K562 (cell line): ENCODE results near the gene MPRIP. TPM values are rescaled to one million over a fixed set of nuclear protein-coding genes. Genes with fewer than 3 reads are reported as not detected.

Experiments used
- ATAC-seq: fragments of 200-7000 bp; cut with Tn5 transposase; 3 replicates; pipeline ENCODE4 v1.9.1; 2020; ENCODE audit warnings: moderate library complexity
- BruUV-seq: library from RNA; stranded (reverse); fragments of 400-500 nt; replicated peaks from 2 replicates; lab custom pipeline; 2021; lab: Mats Ljungman, UMichigan
- CTCF ChIA-PET: fragments of 300-600 bp; formaldehyde crosslinking; extraction: SDS; loops from one replicate; lab custom pipeline; 2021; ENCODE audit warnings: low intra/inter-chr PET ratio; lab: Yijun Ruan, JAX
- POLR2A ChIA-PET: fragments of 300-600, 350-650 bp; sonication (Branson Sonifier 250); formaldehyde crosslinking; extraction: SDS; loops from one replicate; lab custom pipeline; 2021; ENCODE audit warnings: antibody characterized with exemption, inconsistent platforms; lab: Yijun Ruan, JAX
- DNase-seq, 4 experiments: peaks; one replicate each; pipeline versions ENCODE4 v3.0.0 to v3.0.0-alpha.2; 2011 to 2018; ENCODE audit warnings: low spot score in 3 of 4, mixed read lengths in 3 of 4; ENCODE audit errors: extremely low read depth in 1 of 4
- FAIRE-seq: peaks from 2 replicates; lab custom pipeline; 2011; peaks lifted over from hg19 to GRCh38; lab: Jason Lieb, UNC
- H2AFZ ChIP-seq: 2 replicates; pipeline ENCODE4 v1.6.0; 2011; ENCODE audit warnings: low read depth, low read length, control low read depth, inconsistent platforms
- H3K27ac ChIP-seq: fragments of 200-600 bp; 3 replicates; pipeline ENCODE4 v1.8.0; 2011; ENCODE audit warnings: low read depth, mild to moderate bottlenecking, control low read depth, inconsistent platforms, low read length, moderate library complexity, mixed read lengths; ENCODE audit errors: extremely low read depth
- H3K27me3 ChIP-seq, 2 experiments: fragments of 300-600 bp in 1 of 2; 2 replicates in 1 of 2; 3 replicates in 1 of 2; pipeline versions ENCODE4 v1.6.0 to v1.8.0; 2011; ENCODE audit warnings: inconsistent platforms in 2 of 2, low read length in 2 of 2, mild to moderate bottlenecking in 1 of 2, mixed read lengths in 1 of 2, moderate library complexity in 1 of 2; ENCODE audit not compliant: control insufficient read depth in 2 of 2, insufficient read depth in 2 of 2
- H3K36me3 ChIP-seq: fragments of 300-600 bp; 3 replicates; pipeline ENCODE4 v1.8.0; 2011; ENCODE audit warnings: mild to moderate bottlenecking, low read length, inconsistent platforms; ENCODE audit not compliant: control insufficient read depth, insufficient read depth
- H3K4me1 ChIP-seq, 2 experiments: fragments of 200-600 bp in 1 of 2; replicated peaks in 1 of 2; 2 replicates in 1 of 2; 3 replicates in 1 of 2; pipeline versions ENCODE4 v1.5.1 to v1.8.0; 2011; ENCODE audit warnings: inconsistent platforms in 2 of 2, low read length in 2 of 2, mild to moderate bottlenecking in 1 of 2, mixed read lengths in 1 of 2, moderate library complexity in 1 of 2; ENCODE audit not compliant: control insufficient read depth in 2 of 2, insufficient read depth in 2 of 2
- H3K4me2 ChIP-seq: 2 replicates; pipeline ENCODE4 v1.6.1; 2011; ENCODE audit warnings: low read length, control low read depth, inconsistent platforms, mixed read lengths; ENCODE audit not compliant: insufficient read depth
- H3K4me3 ChIP-seq: fragments of 200-600 bp; sonication (generic), shearing (Covaris generic); 2 replicates; pipeline ENCODE4 v1.5.1; 2016; ENCODE audit warnings: control low read depth, inconsistent platforms
- H3K79me2 ChIP-seq: fragments of 200-600 bp; 3 replicates; pipeline ENCODE4 v1.8.0; 2011; ENCODE audit warnings: low read length, inconsistent platforms; ENCODE audit not compliant: control insufficient read depth, insufficient read depth
- H3K9ac ChIP-seq, 2 experiments: 2 replicates each; pipeline versions ENCODE4 v1.6.0 to v1.6.1; 2011; ENCODE audit warnings: low read depth in 2 of 2, low read length in 2 of 2, control low read depth in 1 of 2, inconsistent platforms in 1 of 2, mild to moderate bottlenecking in 1 of 2, mixed read lengths in 1 of 2; ENCODE audit not compliant: insufficient read depth in 1 of 2
- H3K9me1 ChIP-seq: one replicate; pipeline ENCODE4 v1.6.0; 2011; ENCODE audit warnings: inconsistent platforms, mild to moderate bottlenecking, low read length, moderate library complexity; ENCODE audit not compliant: control insufficient read depth, insufficient read depth
- H3K9me3 ChIP-seq: replicated peaks from 2 replicates; pipeline ENCODE4 v1.5.1; 2011; ENCODE audit warnings: low read depth, low read length, inconsistent platforms; ENCODE audit not compliant: control insufficient read depth, insufficient read depth
- H4K20me1 ChIP-seq: replicated peaks from 2 replicates; pipeline ENCODE4 v1.6.1; 2011; ENCODE audit warnings: low read length, inconsistent platforms, mixed read lengths; ENCODE audit not compliant: control insufficient read depth, insufficient read depth
- BCL6 ChIP-seq: fragments of 250-450 bp; sonication (Bioruptor Pico); IDR thresholded peaks from 2 replicates; pipeline ENCODE4 v1.4.0; 2020
- CHD4 ChIP-seq: fragments of 200-600 bp; sonication (generic); IDR thresholded peaks from 3 replicates; pipeline ENCODE4 v1.6.1; 2012; ENCODE audit warnings: low read depth, mild to moderate bottlenecking, mixed read lengths, low read length, inconsistent platforms; ENCODE audit not compliant: insufficient read depth, insufficient replicate concordance, poor library complexity, severe bottlenecking
- IRF2 ChIP-seq: sonication (generic); formaldehyde crosslinking; IDR thresholded peaks from 2 replicates; pipeline ENCODE4 v1.8.1; 2022; ENCODE audit warnings: mild to moderate bottlenecking, missing genetic modification reagents
- NR3C1 ChIP-seq: sonication (generic); formaldehyde crosslinking; IDR thresholded peaks from 2 replicates; pipeline ENCODE4 v1.8.1; 2022; ENCODE audit warnings: missing genetic modification reagents
- PHF21A ChIP-seq: fragments of 450-650 bp; IDR thresholded peaks from 2 replicates; pipeline ENCODE4 v1.6.1; 2017; ENCODE audit warnings: low read depth, borderline replicate concordance
- PYGO2 ChIP-seq: fragments of 450-650 bp; IDR thresholded peaks from 2 replicates; pipeline ENCODE4 v1.6.1; 2016; ENCODE audit warnings: mild to moderate bottlenecking, missing genetic modification characterization, moderate library complexity, missing compliant biosample characterization
- SAFB2 ChIP-seq: fragments of 200-400 bp; formaldehyde crosslinking; IDR thresholded peaks from 2 replicates; pipeline ENCODE4 v1.6.1; 2018; ENCODE audit warnings: borderline replicate concordance, low read length, low read depth, moderate library complexity; ENCODE audit not compliant: severe bottlenecking
- THRAP3 ChIP-seq: fragments of 450-650 bp; IDR thresholded peaks from 2 replicates; pipeline ENCODE4 v1.6.1; 2016; ENCODE audit warnings: mild to moderate bottlenecking, inconsistent platforms, borderline replicate concordance
- ZBED1 ChIP-seq: IDR thresholded peaks from 2 replicates; pipeline ENCODE4 v1.6.1; 2014
- ZBTB12 ChIP-seq: fragments of 250-450 bp; sonication (Bioruptor Pico); IDR thresholded peaks from 2 replicates; pipeline ENCODE4 v1.4.0; 2020
- ZFP91 ChIP-seq: sonication (generic); formaldehyde crosslinking; IDR thresholded peaks from 2 replicates; pipeline ENCODE4 v1.8.0; 2022; ENCODE audit warnings: mild to moderate bottlenecking, missing genetic modification reagents
- ZKSCAN1 ChIP-seq: fragments of 150-350 bp; IDR thresholded peaks from 2 replicates; pipeline ENCODE4 v1.6.1; 2016; ENCODE audit warnings: low read depth, low read length
- ZNF184 ChIP-seq: sonication (generic); formaldehyde crosslinking; IDR thresholded peaks from 2 replicates; pipeline ENCODE4 v1.5.0; 2020; ENCODE audit warnings: missing genetic modification reagents
- ZNF324 ChIP-seq: fragments of 250-450 bp; sonication (Bioruptor Pico); IDR thresholded peaks from 2 replicates; pipeline ENCODE4 v1.4.0; 2020; ENCODE audit warnings: mild to moderate bottlenecking
- WGBS: fragments of 100-300 bp; shearing (Covaris generic); methylation state at CpG from one replicate; pipeline ENCODE4 v1.1.6; 2016; ENCODE audit warnings: low coverage, mixed read lengths; ENCODE audit not compliant: insufficient coverage; ENCODE audit errors: missing lambda C conversion rate; 5-methylcytosine and 5-hydroxymethylcytosine counted together
- in situ Hi-C: fragments of 300-500 bp; cut with MboI; formaldehyde crosslinking; loops from 4 replicates; pipeline ENCODE4 v1.15.0; 2018; ENCODE audit warnings: inconsistent platforms, mixed read lengths
- intact Hi-C: fragments of 100-400 bp; cut with micrococcal nuclease; formaldehyde crosslinking; loops from 2 replicates; pipeline ENCODE4 v1.14.2; 2022
- polyA plus RNA-seq, 8 experiments: library from polyadenylated mRNA; depleted of rRNA in 4 of 8; stranded (reverse) in 5 of 8; unstranded in 3 of 8; fragments of >200 nt; fragmentation: Nextera tagmentation in 2 of 8; fragmentation: Illumina TruSeq in 1 of 8; extraction: Ambion mirVana in 2 of 8; extraction: Trizol in 1 of 8; gene quantifications; 2 replicates each; pipeline versions ENCODE4 v1.2.1 to v1.2.3, GENCODE V29; 2011 to 2014; ENCODE audit warnings: inconsistent platforms in 1 of 8, missing spikeins in 1 of 8
- total RNA-seq, 7 experiments: library from RNA; depleted of rRNA in 6 of 7; stranded (reverse); fragments of >200 nt in 6 of 7; fragmentation: Illumina TruSeq in 2 of 7; extraction: Trizol in 2 of 7; gene quantifications; 2 replicates each; pipeline versions ENCODE4 v1.2.1 to v1.2.3, GENCODE V29; 2011 to 2021; ENCODE audit warnings: low replicate concordance in 1 of 7

The MPRIP gene
- total and polyA plus RNA-seq, 9 of the 15 experiments (the other 6 are each of a cell fraction or from before 2014, with no cell fraction given), result 10.0 to 72.6 (median 30.1) TPM

GRCh38 chr17:17179371-17179827 lies 137.1 kb downstream of the MPRIP start:
- H3K27me3 ChIP-seq, result no peaks in the 10 kb centered on the region
- H3K79me2 ChIP-seq, result no peaks in the 10 kb centered on the region
- no TSS peak for BruUV-seq
- H3K36me3 ChIP-seq, result peaks cover 55% of the 10 kb centered on the region; the same call in 2 of the 3 replicates
- no peak overlapping the region for H3K4me2 ChIP-seq
- H4K20me1 ChIP-seq, result no peaks in the 10 kb centered on the region
- POLR2A ChIA-PET, result interaction anchor here (0.6 kb wide), 1 partner anchor 12 kb away, joined by 3 read pairs; no protein-coding TSS in a partner anchor
- no peaks in the 10 kb centered on the region; a peak in 1 of 5 replicates for H3K4me1 ChIP-seq
- no peak overlapping the region for H2AFZ ChIP-seq
- no peak overlapping the region for H3K27ac ChIP-seq
- intact Hi-C loops, result no loop called here
- no peak for ATAC-seq
- H3K9me3 ChIP-seq, result no peaks in the 10 kb centered on the region
- 88% methylated on average over 1 of the region's 2 CpGs for WGBS
- H3K9ac ChIP-seq, result no peak overlapping the region
- no peak for TF ChIP-seq SAFB2
- no peak for TF ChIP-seq IRF2 (CRISPR knock-in tag)
- TF ChIP-seq CHD4, result no peak
- no peak for TF ChIP-seq ZBED1
- TF ChIP-seq PHF21A, result no peak
- no peak for TF ChIP-seq NR3C1 (CRISPR knock-in tag)
- TF ChIP-seq THRAP3, result no peak
- TF ChIP-seq ZFP91 (CRISPR knock-in tag), result no peak
- no peak for TF ChIP-seq ZKSCAN1
- no peak for TF ChIP-seq ZNF324 (CRISPR knock-in tag)
- TF ChIP-seq BCL6 (CRISPR knock-in tag), result no peak
- no peak for TF ChIP-seq ZBTB12 (CRISPR knock-in tag)
- no peak for TF ChIP-seq PYGO2 (tag)
- TF ChIP-seq ZNF184 (CRISPR knock-in tag), result no peak
- no peak for DNase-seq
- no peak for FAIRE-seq
- CTCF ChIA-PET, result no interaction called here
- in situ Hi-C loops, result no loop called here
- no peak overlapping the region for H3K4me3 ChIP-seq
- no peaks in the 10 kb centered on the region for H3K9me1 ChIP-seq
